ENCODE measurements around the gene MAP4K1. TPM values are rescaled to one million over a fixed set of nuclear protein-coding genes. Genes with fewer than 3 reads are reported as not detected.

Gene MAP4K1
- total RNA-seq, 1 donor from 2014 or later, result 11.4 TPM

GRCh38 chr19:38664503-38665211 lies 46.9 kb upstream of the MAP4K1 start:
- no peak for TF ChIP-seq CTCF (IDR thresholded peaks at IDR 0.05)
- H3K27ac ChIP-seq, result peak overlapping the region; percentile 85
- H3K4me1 ChIP-seq, result peaks cover 100% of the 10 kb centered on the region
- no peak for DNase-seq
- intact Hi-C loops (cut with DNase I), result no loop called here
- ATAC-seq, result no peak
- H3K4me3 ChIP-seq, result no peak overlapping the region
- H3K36me3 ChIP-seq, result peaks cover 4% of the 10 kb centered on the region
- no peaks in the 10 kb centered on the region for H3K27me3 ChIP-seq (ENCODE audit: low read depth)
- no peaks in the 10 kb centered on the region for H3K9me3 ChIP-seq

GRCh38 chr19:38663957-38664502 lies 46.3 kb upstream of the MAP4K1 start:
- Histone ChIP-seq H3K9me3 (no peaks in the 10 kb centered on the region), H3K4me3 (no peak overlapping the region), H3K27ac (peak overlapping the region; percentile 85), H3K4me1 (peaks cover 100% of the 10 kb centered on the region), H3K27me3 (ENCODE audit: low read depth) (no peaks in the 10 kb centered on the region), H3K36me3 (peaks cover 4% of the 10 kb centered on the region)
- intact Hi-C loops (cut with DNase I), result no loop called here
- no peak for TF ChIP-seq CTCF (IDR thresholded peaks at IDR 0.05)
- DNase-seq, result no peak
- no peak for ATAC-seq

DNA sequence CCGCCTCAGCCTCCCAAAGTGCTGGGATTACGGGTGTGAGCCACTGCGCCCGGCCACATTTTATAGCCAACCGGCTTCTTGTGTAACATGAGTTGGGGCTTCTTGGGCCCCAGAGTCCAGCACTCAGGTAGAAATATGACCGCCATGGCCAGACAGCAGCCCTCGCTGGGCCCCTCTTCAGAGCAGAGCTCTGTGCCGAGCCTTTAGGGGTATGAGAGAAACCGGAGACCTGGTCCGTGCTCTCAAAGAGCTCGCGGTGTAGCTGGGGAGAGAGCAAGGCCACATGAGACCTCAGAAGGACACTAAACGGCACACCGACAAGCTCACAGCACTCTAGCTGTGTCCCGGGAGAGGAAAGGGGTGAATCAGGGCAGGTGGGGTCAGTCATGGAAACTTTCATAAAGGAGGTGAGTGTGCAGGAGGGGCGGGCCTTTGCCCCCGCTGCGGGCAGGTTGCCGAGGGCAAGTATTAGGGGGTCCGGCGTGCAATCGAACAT lies 45.5 kb upstream of the MAP4K1 start:
- Histone ChIP-seq H3K36me3 (peaks cover 4% of the 10 kb centered on the region), H3K27me3 (ENCODE audit: low read depth) (no peaks in the 10 kb centered on the region), H3K9me3 (no peaks in the 10 kb centered on the region), H3K4me3 (no peak overlapping the region), H3K4me1 (peaks cover 100% of the 10 kb centered on the region), H3K27ac (peak overlapping the region; percentile 85)
- DNase-seq, result no peak
- no peak for TF ChIP-seq CTCF (IDR thresholded peaks at IDR 0.05)
- intact Hi-C loops (cut with DNase I), result no loop called here
- no peak for ATAC-seq

GRCh38 chr19:38662537-38663155 lies 44.9 kb upstream of the MAP4K1 start:
- intact Hi-C loops (cut with DNase I), result no loop called here
- ATAC-seq, result no peak
- Histone ChIP-seq H3K9me3 (no peaks in the 10 kb centered on the region), H3K27ac (peak overlapping the region; percentile 85), H3K36me3 (peaks cover 8% of the 10 kb centered on the region), H3K4me3 (no peak overlapping the region), H3K27me3 (ENCODE audit: low read depth) (no peaks in the 10 kb centered on the region), H3K4me1 (peaks cover 100% of the 10 kb centered on the region)
- no peak for TF ChIP-seq CTCF (IDR thresholded peaks at IDR 0.05)
- DNase-seq, result no peak

GRCh38 chr19:38661996-38662395 lies 44.2 kb upstream of the MAP4K1 start:
- no peak for DNase-seq
- H3K36me3 ChIP-seq, result peaks cover 11% of the 10 kb centered on the region
- peak; percentile 51 to 53 for ATAC-seq
- H3K9me3 ChIP-seq, result no peaks in the 10 kb centered on the region
- peaks cover 100% of the 10 kb centered on the region for H3K4me1 ChIP-seq
- peak overlapping the region; percentile 85 for H3K27ac ChIP-seq
- no peak overlapping the region for H3K4me3 ChIP-seq
- intact Hi-C loops (cut with DNase I), result no loop called here
- no peaks in the 10 kb centered on the region for H3K27me3 ChIP-seq (ENCODE audit: low read depth)
- TF ChIP-seq CTCF (IDR thresholded peaks at IDR 0.05), result no peak
